Activated CD8-positive, alpha-beta memory T cell treated with anti-CD3 and anti-CD28 coated beads for 1 hour (primary cell): ENCODE measurements around the gene ENDOV.

Experiments
- DNase-seq, 2 donors: peaks; one replicate each; pipeline ENCODE4 v3.0.0-alpha.2; 2020; ENCODE audit warnings: low read depth in 1 of 2; ENCODE audit errors: extremely low read depth in 1 of 2

Gene ENDOV

GRCh38 chr17:80480248-80480647, 65.3 kb downstream of the ENDOV start:
- DNase-seq, result no peak

- no peak for DNase-seq
These were observed 66.5 kb downstream of the ENDOV start for GRCh38 chr17:80481284-80482057.

GRCh38 chr17:80482058-80482318, 67.0 kb downstream of the ENDOV start:
- DNase-seq, result no peak

- DNase-seq, result no peak
These were observed 67.8 kb downstream of the ENDOV start for GRCh38 chr17:80482555-80483308.

- no peak for DNase-seq
These were observed 70.9 kb downstream of the ENDOV start for GRCh38 chr17:80485846-80486245.

DNA sequence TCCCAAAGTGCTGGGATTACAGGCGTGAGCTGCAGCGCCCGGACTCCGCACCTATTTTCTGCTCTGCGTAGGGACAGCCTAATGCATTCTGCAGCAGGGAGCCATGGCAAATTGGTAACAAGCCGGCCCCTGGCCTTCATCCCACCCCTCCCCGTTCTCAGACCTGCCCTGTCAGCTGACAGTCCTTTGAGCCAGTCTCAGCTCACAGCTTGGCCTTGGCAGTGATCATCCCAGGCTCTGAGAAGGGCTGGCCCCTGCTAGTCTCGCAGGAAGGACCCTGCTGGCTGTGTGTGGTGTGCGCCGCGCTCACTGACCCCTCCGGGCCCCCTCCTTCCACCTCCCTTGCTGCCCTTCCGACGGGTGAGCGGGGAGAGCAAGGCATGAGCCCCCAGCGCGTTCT, 71.7 kb downstream of the ENDOV start:
- no peak for DNase-seq

- DNase-seq, result no peak
These were observed 72.5 kb downstream of the ENDOV start for GRCh38 chr17:80487511-80487910.
